Liver (tissue), 9 donors: ENCODE results near the gene FCRLA. TPM values are rescaled to one million over a fixed set of nuclear protein-coding genes. Genes with fewer than 3 reads are reported as not detected.

ENCODE experiments used
- DNase-seq: peaks from one replicate; pipeline ENCODE4 v3.0.0-alpha.2; 2017; ENCODE audit warnings: low spot score
- H3K27ac ChIP-seq, 2 donors: one replicate each; pipeline ENCODE4 v1.7.0; 2013; ENCODE audit warnings: inconsistent platforms in 2 of 2, low read length in 2 of 2, control low read depth in 1 of 2, low read depth in 1 of 2, mild to moderate bottlenecking in 1 of 2
- H3K27me3 ChIP-seq, 4 donors: one replicate each; pipeline versions ENCODE4 v1.6.1 to v1.7.0; 2013; ENCODE audit warnings: low read length in 3 of 4, inconsistent platforms in 1 of 4, mild to moderate bottlenecking in 1 of 4, moderate library complexity in 1 of 4; ENCODE audit not compliant: control insufficient read depth in 4 of 4, insufficient read depth in 4 of 4
- H3K36me3 ChIP-seq, 4 donors: one replicate each; pipeline versions ENCODE4 v1.6.1 to v1.7.0; 2013; ENCODE audit warnings: low read length in 3 of 4, mild to moderate bottlenecking in 3 of 4, low read depth in 1 of 4, moderate library complexity in 1 of 4; ENCODE audit not compliant: control insufficient read depth in 4 of 4, insufficient read depth in 3 of 4
- H3K4me1 ChIP-seq, 4 donors: one replicate each; pipeline versions ENCODE4 v1.6.1 to v1.7.0; 2013; ENCODE audit warnings: low read length in 3 of 4, mild to moderate bottlenecking in 3 of 4, moderate library complexity in 1 of 4; ENCODE audit not compliant: control insufficient read depth in 4 of 4, insufficient read depth in 4 of 4
- H3K4me3 ChIP-seq, 3 donors: one replicate each; pipeline versions ENCODE4 v1.6.1 to v1.7.0; 2013; ENCODE audit warnings: low read length in 3 of 3, control low read depth in 1 of 3, low read depth in 1 of 3, mild to moderate bottlenecking in 1 of 3
- H3K9ac ChIP-seq, 2 donors: one replicate each; pipeline ENCODE4 v1.7.0; 2013; ENCODE audit warnings: low read length in 2 of 2, mild to moderate bottlenecking in 2 of 2, moderate library complexity in 2 of 2, control low read depth in 1 of 2, low read depth in 1 of 2
- H3K9me3 ChIP-seq, 4 donors: one replicate each; pipeline versions ENCODE4 v1.6.1 to v1.7.0; 2013; ENCODE audit warnings: low read length in 3 of 4; ENCODE audit not compliant: control insufficient read depth in 4 of 4
- FOXA1 ChIP-seq: IDR thresholded peaks from 2 replicates; pipeline ENCODE4 v1.6.1; 2016; ENCODE audit warnings: antibody characterized with exemption
- FOXA2 ChIP-seq: IDR thresholded peaks from 2 replicates; pipeline ENCODE4 v1.6.1; 2016; ENCODE audit warnings: antibody characterized with exemption
- GABPA ChIP-seq, 2 donors: IDR thresholded peaks in 1 of 2; conservative IDR thresholded peaks in 1 of 2; 2 replicates each; pipeline ENCODE4 v1.6.1; 2016; ENCODE audit warnings: antibody characterized with exemption in 2 of 2, mild to moderate bottlenecking in 1 of 2, moderate library complexity in 1 of 2
- HNF4A ChIP-seq, 2 donors: conservative IDR thresholded peaks; 2 replicates each; pipeline ENCODE4 v1.6.1; 2016; ENCODE audit warnings: antibody characterized with exemption in 2 of 2, mild to moderate bottlenecking in 2 of 2
- HNF4G ChIP-seq: IDR thresholded peaks from 2 replicates; pipeline ENCODE4 v1.6.1; 2016; ENCODE audit warnings: antibody characterized with exemption
- MAX ChIP-seq: IDR thresholded peaks from 2 replicates; pipeline ENCODE4 v1.6.1; 2016; ENCODE audit warnings: antibody characterized with exemption
- NR2F2 ChIP-seq: IDR thresholded peaks from 2 replicates; pipeline ENCODE4 v1.6.1; 2016; ENCODE audit warnings: antibody characterized with exemption
- RAD21 ChIP-seq, 2 donors: IDR thresholded peaks; 2 replicates each; pipeline ENCODE4 v1.6.1; 2016; ENCODE audit warnings: antibody characterized with exemption in 2 of 2, mild to moderate bottlenecking in 2 of 2
- RXRA ChIP-seq, 2 donors: IDR thresholded peaks; 2 replicates each; pipeline ENCODE4 v1.6.1; 2017 to 2018; ENCODE audit warnings: antibody characterized with exemption in 2 of 2, mild to moderate bottlenecking in 1 of 2
- YY1 ChIP-seq: IDR thresholded peaks from 2 replicates; pipeline ENCODE4 v1.6.1; 2016; ENCODE audit warnings: antibody characterized with exemption, mild to moderate bottlenecking
- WGBS: extraction: QIAGEN DNeasy Blood & Tissue Kit; methylation state at CpG from one replicate; pipeline ENCODE4 v1.1.7; 2013; 5-methylcytosine and 5-hydroxymethylcytosine counted together
- polyA plus RNA-seq, 2 donors: library from polyadenylated mRNA; stranded (reverse) in 1 of 2; unstranded in 1 of 2; fragments of 200-250 nt in 1 of 2; fragments of >200 nt in 1 of 2; fragmentation: Nextera tagmentation in 1 of 2; extraction: Ambion mirVana in 1 of 2; gene quantifications; one replicate each; pipeline versions ENCODE4 v1.2.1 to v1.2.3, GENCODE V29; 2013 to 2015
- total RNA-seq, 2 donors: library from RNA; depleted of rRNA; stranded (reverse); fragments of >200 nt; gene quantifications; one replicate each; pipeline ENCODE4 v1.2.3, GENCODE V29; 2014
- TF ChIP-seq, protein P1 (sequence below): IDR thresholded peaks from 2 replicates; pipeline ENCODE4 v1.6.1; 2016; ENCODE audit warnings: antibody characterized with exemption
- TF ChIP-seq, protein P2 (sequence below): IDR thresholded peaks from 2 replicates; pipeline ENCODE4 v1.6.1; 2016; ENCODE audit warnings: antibody characterized with exemption
- TF ChIP-seq, protein P3 (sequence below): IDR thresholded peaks from 2 replicates; pipeline ENCODE4 v1.6.1; 2016; ENCODE audit warnings: antibody characterized with exemption, mild to moderate bottlenecking
- TF ChIP-seq, protein P4 (sequence below): fragments of 150-350 bp; IDR thresholded peaks from 2 replicates; pipeline ENCODE4 v1.5.1; 2017; ENCODE audit warnings: improper control_type of control experiment, low read depth, low read length; ENCODE audit not compliant: missing input control
- donor health status: healthy.
- donor health status: healthy.
- donor health status: healthy.
- donor health status: healthy.
- donor health status: healthy.

The FCRLA gene
- total and polyA plus RNA-seq, 4 donors: 0.06 to 3.3 (median 0.29) TPM

- TF ChIP-seq YY1 (no peak), GABPA (IDR thresholded peaks at IDR 0.05 in 1 of 2, conservative IDR thresholded peaks at IDR 0.05 in 1 of 2) (no peak), HNF4G (no peak), HNF4A (conservative IDR thresholded peaks at IDR 0.05) (no peak), MAX (no peak), FOXA1 (no peak), NR2F2 (no peak), RXRA (IDR thresholded peaks at IDR 0.05) (no peak)
- TF ChIP-seq, protein P1, sequence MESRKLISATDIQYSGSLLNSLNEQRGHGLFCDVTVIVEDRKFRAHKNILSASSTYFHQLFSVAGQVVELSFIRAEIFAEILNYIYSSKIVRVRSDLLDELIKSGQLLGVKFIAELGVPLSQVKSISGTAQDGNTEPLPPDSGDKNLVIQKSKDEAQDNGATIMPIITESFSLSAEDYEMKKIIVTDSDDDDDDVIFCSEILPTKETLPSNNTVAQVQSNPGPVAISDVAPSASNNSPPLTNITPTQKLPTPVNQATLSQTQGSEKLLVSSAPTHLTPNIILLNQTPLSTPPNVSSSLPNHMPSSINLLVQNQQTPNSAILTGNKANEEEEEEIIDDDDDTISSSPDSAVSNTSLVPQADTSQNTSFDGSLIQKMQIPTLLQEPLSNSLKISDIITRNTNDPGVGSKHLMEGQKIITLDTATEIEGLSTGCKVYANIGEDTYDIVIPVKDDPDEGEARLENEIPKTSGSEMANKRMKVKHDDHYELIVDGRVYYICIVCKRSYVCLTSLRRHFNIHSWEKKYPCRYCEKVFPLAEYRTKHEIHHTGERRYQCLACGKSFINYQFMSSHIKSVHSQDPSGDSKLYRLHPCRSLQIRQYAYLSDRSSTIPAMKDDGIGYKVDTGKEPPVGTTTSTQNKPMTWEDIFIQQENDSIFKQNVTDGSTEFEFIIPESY: no peak
- TF ChIP-seq, protein P2, sequence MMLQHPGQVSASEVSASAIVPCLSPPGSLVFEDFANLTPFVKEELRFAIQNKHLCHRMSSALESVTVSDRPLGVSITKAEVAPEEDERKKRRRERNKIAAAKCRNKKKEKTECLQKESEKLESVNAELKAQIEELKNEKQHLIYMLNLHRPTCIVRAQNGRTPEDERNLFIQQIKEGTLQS: no peak
- TF ChIP-seq, protein P3, sequence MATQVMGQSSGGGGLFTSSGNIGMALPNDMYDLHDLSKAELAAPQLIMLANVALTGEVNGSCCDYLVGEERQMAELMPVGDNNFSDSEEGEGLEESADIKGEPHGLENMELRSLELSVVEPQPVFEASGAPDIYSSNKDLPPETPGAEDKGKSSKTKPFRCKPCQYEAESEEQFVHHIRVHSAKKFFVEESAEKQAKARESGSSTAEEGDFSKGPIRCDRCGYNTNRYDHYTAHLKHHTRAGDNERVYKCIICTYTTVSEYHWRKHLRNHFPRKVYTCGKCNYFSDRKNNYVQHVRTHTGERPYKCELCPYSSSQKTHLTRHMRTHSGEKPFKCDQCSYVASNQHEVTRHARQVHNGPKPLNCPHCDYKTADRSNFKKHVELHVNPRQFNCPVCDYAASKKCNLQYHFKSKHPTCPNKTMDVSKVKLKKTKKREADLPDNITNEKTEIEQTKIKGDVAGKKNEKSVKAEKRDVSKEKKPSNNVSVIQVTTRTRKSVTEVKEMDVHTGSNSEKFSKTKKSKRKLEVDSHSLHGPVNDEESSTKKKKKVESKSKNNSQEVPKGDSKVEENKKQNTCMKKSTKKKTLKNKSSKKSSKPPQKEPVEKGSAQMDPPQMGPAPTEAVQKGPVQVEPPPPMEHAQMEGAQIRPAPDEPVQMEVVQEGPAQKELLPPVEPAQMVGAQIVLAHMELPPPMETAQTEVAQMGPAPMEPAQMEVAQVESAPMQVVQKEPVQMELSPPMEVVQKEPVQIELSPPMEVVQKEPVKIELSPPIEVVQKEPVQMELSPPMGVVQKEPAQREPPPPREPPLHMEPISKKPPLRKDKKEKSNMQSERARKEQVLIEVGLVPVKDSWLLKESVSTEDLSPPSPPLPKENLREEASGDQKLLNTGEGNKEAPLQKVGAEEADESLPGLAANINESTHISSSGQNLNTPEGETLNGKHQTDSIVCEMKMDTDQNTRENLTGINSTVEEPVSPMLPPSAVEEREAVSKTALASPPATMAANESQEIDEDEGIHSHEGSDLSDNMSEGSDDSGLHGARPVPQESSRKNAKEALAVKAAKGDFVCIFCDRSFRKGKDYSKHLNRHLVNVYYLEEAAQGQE: no peak
- TF ChIP-seq, protein P4, sequence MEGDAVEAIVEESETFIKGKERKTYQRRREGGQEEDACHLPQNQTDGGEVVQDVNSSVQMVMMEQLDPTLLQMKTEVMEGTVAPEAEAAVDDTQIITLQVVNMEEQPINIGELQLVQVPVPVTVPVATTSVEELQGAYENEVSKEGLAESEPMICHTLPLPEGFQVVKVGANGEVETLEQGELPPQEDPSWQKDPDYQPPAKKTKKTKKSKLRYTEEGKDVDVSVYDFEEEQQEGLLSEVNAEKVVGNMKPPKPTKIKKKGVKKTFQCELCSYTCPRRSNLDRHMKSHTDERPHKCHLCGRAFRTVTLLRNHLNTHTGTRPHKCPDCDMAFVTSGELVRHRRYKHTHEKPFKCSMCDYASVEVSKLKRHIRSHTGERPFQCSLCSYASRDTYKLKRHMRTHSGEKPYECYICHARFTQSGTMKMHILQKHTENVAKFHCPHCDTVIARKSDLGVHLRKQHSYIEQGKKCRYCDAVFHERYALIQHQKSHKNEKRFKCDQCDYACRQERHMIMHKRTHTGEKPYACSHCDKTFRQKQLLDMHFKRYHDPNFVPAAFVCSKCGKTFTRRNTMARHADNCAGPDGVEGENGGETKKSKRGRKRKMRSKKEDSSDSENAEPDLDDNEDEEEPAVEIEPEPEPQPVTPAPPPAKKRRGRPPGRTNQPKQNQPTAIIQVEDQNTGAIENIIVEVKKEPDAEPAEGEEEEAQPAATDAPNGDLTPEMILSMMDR: no peak
- Histone ChIP-seq H3K36me3 (no peaks in the 10 kb centered on the region), H3K27ac (no peak overlapping the region), H3K9me3 (no peaks in the 10 kb centered on the region), H3K4me1 (peaks cover 0 to 10% (median 4%) of the 10 kb centered on the region in 4 donors), H3K4me3 (no peak overlapping the region), H3K27me3 (no peaks in the 10 kb centered on the region), H3K9ac (no peak overlapping the region)
- DNase-seq: no peak
- 84% methylated on average over 6 of the region's 6 CpGs for WGBS
Observed at GRCh38 chr1:161731241-161731640, 24.2 kb downstream of the FCRLA start.

DNA sequence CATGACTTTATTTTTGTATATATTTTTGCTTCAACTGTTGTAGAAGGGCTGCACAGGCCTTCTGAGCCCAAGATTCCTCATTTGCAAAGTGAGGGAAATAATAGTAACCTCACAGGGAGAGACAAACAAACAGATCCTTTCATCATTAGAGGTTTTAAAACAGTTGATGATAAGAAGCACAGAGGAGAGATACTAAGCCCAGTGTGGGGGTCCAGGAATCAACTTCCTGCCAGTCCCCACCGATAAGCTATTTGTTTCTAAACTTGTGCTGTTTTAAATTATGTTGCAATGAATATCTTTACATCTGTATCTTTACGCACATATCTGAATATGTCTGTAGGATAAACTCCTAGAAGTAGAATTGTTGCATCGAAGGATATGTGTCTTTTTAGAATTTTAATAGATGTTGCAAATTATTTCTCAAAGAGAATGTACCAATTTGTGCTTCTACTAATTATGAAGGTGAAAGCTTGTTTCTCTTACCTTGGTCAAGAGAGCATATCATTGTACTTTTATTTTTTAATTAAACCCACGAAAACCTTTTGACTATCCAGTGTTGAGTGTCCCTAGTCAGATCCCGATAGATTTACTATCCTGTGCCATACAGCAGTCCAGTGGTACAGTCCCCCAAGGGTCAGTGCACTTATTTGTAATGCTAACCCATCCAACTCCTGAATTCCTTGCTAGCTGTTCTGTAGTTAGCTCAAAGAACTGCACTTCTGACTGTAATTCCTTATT, 25.1 kb downstream of the FCRLA start:
- Histone ChIP-seq H3K27me3 (no peaks in the 10 kb centered on the region), H3K36me3 (no peaks in the 10 kb centered on the region), H3K27ac (no peak overlapping the region), H3K9ac (no peak overlapping the region), H3K4me1 (peaks cover 0 to 6% (median 3%) of the 10 kb centered on the region in 4 donors), H3K9me3 (no peaks in the 10 kb centered on the region), H3K4me3 (no peak overlapping the region)
- no peak for DNase-seq
- WGBS: 87% methylated on average over 5 of the region's 5 CpGs
- TF ChIP-seq FOXA1 (no peak), FOXA2 (no peak), NR2F2 (no peak), RAD21 (IDR thresholded peaks at IDR 0.05) (no peak)
